ENCODE data around the gene DUSP10. TPM values are rescaled to one million over a fixed set of nuclear protein-coding genes. Genes with fewer than 3 reads are reported as not detected.

DUSP10 gene
- total and polyA plus RNA-seq, 2 of the 13 experiments (the other 11 are each of a cell fraction or from before 2014, with no cell fraction given), result 2.1 to 4.4 TPM

GRCh38 chr1:221778125-221778524 lies 36.2 kb upstream of the DUSP10 start (continued):
- TF ChIP-seq ZNF839 (CRISPR knock-in tag; IDR thresholded peaks at IDR 0.05; ENCODE audit: borderline replicate concordance) (no peak), SPEN (CRISPR knock-in tag; IDR thresholded peaks at IDR 0.05; ENCODE audit: low read depth) (no peak), KDM5A (IDR thresholded peaks at IDR 0.05; ENCODE audit: borderline replicate concordance, low read length) (no peak), HBP1 (CRISPR knock-in tag; IDR thresholded peaks at IDR 0.05; ENCODE audit: low read depth) (no peak), ZNF614 (CRISPR knock-in tag; IDR thresholded peaks at IDR 0.05; ENCODE audit: borderline replicate concordance) (no peak), ZNF773 (CRISPR knock-in tag; IDR thresholded peaks at IDR 0.05; ENCODE audit: borderline replicate concordance) (no peak), ZNF235 (CRISPR knock-in tag; IDR thresholded peaks at IDR 0.05; ENCODE audit: borderline replicate concordance) (no peak)
- TF ChIP-seq, protein P1, sequence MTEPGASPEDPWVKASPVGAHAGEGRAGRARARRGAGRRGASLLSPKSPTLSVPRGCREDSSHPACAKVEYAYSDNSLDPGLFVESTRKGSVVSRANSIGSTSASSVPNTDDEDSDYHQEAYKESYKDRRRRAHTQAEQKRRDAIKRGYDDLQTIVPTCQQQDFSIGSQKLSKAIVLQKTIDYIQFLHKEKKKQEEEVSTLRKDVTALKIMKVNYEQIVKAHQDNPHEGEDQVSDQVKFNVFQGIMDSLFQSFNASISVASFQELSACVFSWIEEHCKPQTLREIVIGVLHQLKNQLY (CRISPR knock-in tag; IDR thresholded peaks at IDR 0.05), result no peak

DNA sequence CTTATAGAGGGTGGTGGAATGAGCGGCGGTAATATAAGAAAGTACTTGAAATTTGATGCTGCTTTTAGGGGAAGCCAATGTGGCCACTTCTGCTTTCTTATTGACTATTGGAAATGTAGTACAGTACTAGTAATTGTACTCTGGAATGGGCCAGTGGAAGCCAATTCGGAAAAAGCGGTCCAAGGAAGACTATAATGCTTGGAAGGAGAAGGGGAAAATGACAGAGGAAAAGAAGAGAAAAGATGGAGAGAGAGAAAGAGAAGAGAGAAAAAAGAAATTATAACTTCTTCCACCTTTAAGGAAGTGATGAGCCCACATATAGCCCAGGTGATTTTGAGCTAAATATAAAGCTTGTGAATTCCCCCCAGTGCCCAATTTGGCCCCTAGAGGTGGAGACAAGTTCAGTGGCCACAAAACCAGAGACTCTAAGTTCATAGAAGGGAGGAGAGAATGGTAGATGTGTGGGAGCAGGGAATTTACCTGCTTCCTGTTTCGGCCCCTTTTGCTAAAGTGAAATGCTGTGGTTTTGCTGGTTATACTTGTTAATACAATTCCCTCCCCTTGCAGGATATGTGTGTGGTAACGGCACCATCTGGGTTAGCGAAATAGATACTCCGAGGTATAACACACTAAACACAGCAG lies 35.7 kb upstream of the DUSP10 start:
- H3K4me3 ChIP-seq (replicated peaks in 1 of 3; ENCODE audit: insufficient read depth in 1 of 3, low read depth in 2 of 3, low read length in 3 of 3), result no peak overlapping the region
- no peak overlapping the region for H3K4me2 ChIP-seq (ENCODE audit: low read depth, low read length)
- DNase-seq (ENCODE audit: low spot score) (no peak), FAIRE-seq (no peak), ATAC-seq (no peak)
- ChIA-PET POLR2A (no interaction called here), CTCF (ENCODE audit: low intra/inter-chr PET ratio, low total read pairs) (no interaction called here)
- no peaks in the 10 kb centered on the region for H3K4me1 ChIP-seq (ENCODE audit: insufficient read depth, low read length)
- H2AFZ ChIP-seq (ENCODE audit: low read length), result no peak overlapping the region
- intact Hi-C loops (cut with micrococcal nuclease; ENCODE audit: unreplicated experiment) (no loop called here), in situ Hi-C loops (cut with HindIII; ENCODE audit: extremely low pct_ligation_motif_present, low pct_unique_long_range_greater_than_20kb) (no loop called here)
- H3K9ac ChIP-seq (ENCODE audit: insufficient read depth, low read depth, low read length), result no peak overlapping the region
- BruUV-seq (replicated peaks), result no TSS peak
- no peaks in the 10 kb centered on the region for H3K36me3 ChIP-seq (replicated peaks in 1 of 2; ENCODE audit: control insufficient read depth in 1 of 2, insufficient read depth in 2 of 2, low read length in 2 of 2)
- no peaks in the 10 kb centered on the region for H3K9me3 ChIP-seq (ENCODE audit: low read length)
- WGBS (ENCODE audit: low lambda C conversion rate), result 34% methylated on average over 8 of the region's 8 CpGs
- peaks cover 0 to 4% of the 10 kb centered on the region in 2 experiments; a peak in 1 of 5 replicates for H3K27me3 ChIP-seq (ENCODE audit: control insufficient read depth in 1 of 2, insufficient read depth in 2 of 2, low read length in 2 of 2)
- no peak overlapping the region for H3K27ac ChIP-seq (ENCODE audit: extremely low read length, insufficient read depth, low read length)
- H3K79me2 ChIP-seq (ENCODE audit: insufficient read depth, low read length), result no peaks in the 10 kb centered on the region
- H4K20me1 ChIP-seq (ENCODE audit: insufficient read depth, low read length), result no peaks in the 10 kb centered on the region
- TF ChIP-seq, protein P2, sequence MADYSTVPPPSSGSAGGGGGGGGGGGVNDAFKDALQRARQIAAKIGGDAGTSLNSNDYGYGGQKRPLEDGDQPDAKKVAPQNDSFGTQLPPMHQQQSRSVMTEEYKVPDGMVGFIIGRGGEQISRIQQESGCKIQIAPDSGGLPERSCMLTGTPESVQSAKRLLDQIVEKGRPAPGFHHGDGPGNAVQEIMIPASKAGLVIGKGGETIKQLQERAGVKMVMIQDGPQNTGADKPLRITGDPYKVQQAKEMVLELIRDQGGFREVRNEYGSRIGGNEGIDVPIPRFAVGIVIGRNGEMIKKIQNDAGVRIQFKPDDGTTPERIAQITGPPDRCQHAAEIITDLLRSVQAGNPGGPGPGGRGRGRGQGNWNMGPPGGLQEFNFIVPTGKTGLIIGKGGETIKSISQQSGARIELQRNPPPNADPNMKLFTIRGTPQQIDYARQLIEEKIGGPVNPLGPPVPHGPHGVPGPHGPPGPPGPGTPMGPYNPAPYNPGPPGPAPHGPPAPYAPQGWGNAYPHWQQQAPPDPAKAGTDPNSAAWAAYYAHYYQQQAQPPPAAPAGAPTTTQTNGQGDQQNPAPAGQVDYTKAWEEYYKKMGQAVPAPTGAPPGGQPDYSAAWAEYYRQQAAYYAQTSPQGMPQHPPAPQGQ (CRISPR knock-in tag; IDR thresholded peaks at IDR 0.05; ENCODE audit: borderline replicate concordance), result no peak
- no peak for TF ChIP-seq NFE2L1 (CRISPR knock-in tag; IDR thresholded peaks at IDR 0.05; ENCODE audit: borderline replicate concordance)
- no peak for TF ChIP-seq HOXD1 (CRISPR knock-in tag; IDR thresholded peaks at IDR 0.05)
- no peak for TF ChIP-seq ZNF883 (CRISPR knock-in tag; IDR thresholded peaks at IDR 0.05; ENCODE audit: not compliant biosample characterization)
- TF ChIP-seq ZNF501 (CRISPR knock-in tag; IDR thresholded peaks at IDR 0.05), result no peak
- no peak for TF ChIP-seq ZNF570 (CRISPR knock-in tag; IDR thresholded peaks at IDR 0.05; ENCODE audit: borderline replicate concordance)
- no peak for TF ChIP-seq SP4 (CRISPR knock-in tag; IDR thresholded peaks at IDR 0.05)
- TF ChIP-seq ZNF276 (CRISPR knock-in tag; IDR thresholded peaks at IDR 0.05; ENCODE audit: low read depth), result no peak
- TF ChIP-seq GZF1 (CRISPR knock-in tag; IDR thresholded peaks at IDR 0.05), result no peak
- TF ChIP-seq HMG20B (CRISPR knock-in tag; conservative IDR thresholded peaks at IDR 0.05), result no peak
